WTC11 (cell line): ENCODE results near the gene NR0B2. TPM values are rescaled to one million over a fixed set of nuclear protein-coding genes. Genes with fewer than 3 reads are reported as not detected.

Experiments used
- ATAC-seq: fragments of 200-7000 bp; cut with Tn5 transposase; 2 replicates; pipeline ENCODE4 v1.10.0; 2021; ENCODE audit warnings: mild to moderate bottlenecking, moderate library complexity
- CTCF ChIA-PET: fragments of 300-600 bp; sonication (Branson Sonifier 250); formaldehyde crosslinking; loops from one replicate; lab custom pipeline; 2021; ENCODE audit warnings: antibody characterized with exemption; lab: Charles Lee
- POLR2A ChIA-PET: fragments of 350-600 bp; sonication (Branson Sonifier 250); formaldehyde crosslinking; loops from one replicate; lab custom pipeline; 2021; ENCODE audit warnings: antibody characterized with exemption; lab: Charles Lee
- DNase-seq: peaks from one replicate; pipeline ENCODE4 v3.0.0; 2021; ENCODE audit warnings: low spot score
- H3K27ac Mint-ChIP-seq: 2 replicates; pipeline ENCODE4 v1.8.0; 2021; ENCODE audit warnings: mixed read lengths
- H3K27me3 Mint-ChIP-seq: 2 replicates; pipeline ENCODE4 v1.8.0; 2021; ENCODE audit warnings: low read depth, mild to moderate bottlenecking, moderate library complexity, mixed read lengths
- H3K36me3 Mint-ChIP-seq: 2 replicates; pipeline ENCODE4 v1.8.0; 2021; ENCODE audit warnings: mixed read lengths
- H3K4me1 Mint-ChIP-seq: 2 replicates; pipeline ENCODE4 v1.8.0; 2022; ENCODE audit warnings: mixed read lengths
- H3K4me3 Mint-ChIP-seq: 2 replicates; pipeline ENCODE4 v1.8.0; 2021; ENCODE audit warnings: mild to moderate bottlenecking, moderate library complexity, mixed read lengths
- H3K9me3 Mint-ChIP-seq: 2 replicates; pipeline ENCODE4 v1.8.0; 2021; ENCODE audit warnings: mixed read lengths
- FOXP1 ChIP-seq: sonication (generic); formaldehyde crosslinking; IDR thresholded peaks from 2 replicates; pipeline ENCODE4 v1.8.0; 2022; ENCODE audit warnings: missing genetic modification reagents, mild to moderate bottlenecking, moderate library complexity, borderline replicate concordance
- GABPB1 ChIP-seq: sonication (generic); formaldehyde crosslinking; IDR thresholded peaks from 2 replicates; pipeline ENCODE4 v1.8.1; 2023; ENCODE audit warnings: mild to moderate bottlenecking, missing genetic modification reagents
- HMGXB4 ChIP-seq: sonication (generic); formaldehyde crosslinking; IDR thresholded peaks from 2 replicates; pipeline ENCODE4 v1.8.1; 2023; ENCODE audit warnings: mild to moderate bottlenecking, moderate library complexity, missing genetic modification reagents
- IRF2 ChIP-seq: sonication (generic); formaldehyde crosslinking; IDR thresholded peaks from 2 replicates; pipeline ENCODE4 v1.8.0; 2022; ENCODE audit warnings: low read depth, missing genetic modification reagents, borderline replicate concordance
- MAX ChIP-seq: sonication (generic); formaldehyde crosslinking; IDR thresholded peaks from 2 replicates; pipeline ENCODE4 v1.8.0; 2022; ENCODE audit warnings: mild to moderate bottlenecking, missing genetic modification reagents
- MXD4 ChIP-seq: fragments of 250-450 bp; sonication (Bioruptor Pico); IDR thresholded peaks from 2 replicates; pipeline ENCODE4 v1.8.0; 2021; ENCODE audit warnings: mild to moderate bottlenecking, moderate library complexity, borderline replicate concordance
- MYBL2 ChIP-seq: sonication (generic); formaldehyde crosslinking; IDR thresholded peaks from 2 replicates; pipeline ENCODE4 v1.8.1; 2023; ENCODE audit warnings: mild to moderate bottlenecking, moderate library complexity, missing genetic modification reagents
- NFATC4 ChIP-seq: fragments of 250-450 bp; sonication (Bioruptor Pico); IDR thresholded peaks from 2 replicates; pipeline ENCODE4 v1.9.0; 2021; ENCODE audit warnings: mild to moderate bottlenecking
- NFE2L1 ChIP-seq: sonication (generic); formaldehyde crosslinking; IDR thresholded peaks from 2 replicates; pipeline ENCODE4 v1.8.1; 2023; ENCODE audit warnings: missing genetic modification reagents
- NFYB ChIP-seq: sonication (generic); formaldehyde crosslinking; conservative IDR thresholded peaks from 2 replicates; pipeline ENCODE4 v1.8.0; 2022; ENCODE audit warnings: low read depth, missing genetic modification reagents
- NR1H2 ChIP-seq: sonication (generic); formaldehyde crosslinking; IDR thresholded peaks from 2 replicates; pipeline ENCODE4 v1.9.0; 2021; ENCODE audit warnings: mild to moderate bottlenecking, moderate library complexity, missing genetic modification reagents
- NR2C2 ChIP-seq: sonication (generic); formaldehyde crosslinking; IDR thresholded peaks from 2 replicates; pipeline ENCODE4 v1.8.0; 2022; ENCODE audit warnings: mild to moderate bottlenecking, missing genetic modification reagents
- NR3C1 ChIP-seq: sonication (generic); formaldehyde crosslinking; conservative IDR thresholded peaks from 2 replicates; pipeline ENCODE4 v1.8.1; 2023; ENCODE audit warnings: low read depth, mild to moderate bottlenecking, missing genetic modification reagents
- PRDM15 ChIP-seq: sonication (generic); formaldehyde crosslinking; IDR thresholded peaks from 2 replicates; pipeline ENCODE4 v1.8.0; 2022; ENCODE audit warnings: missing genetic modification reagents
- RELA ChIP-seq: sonication (generic); formaldehyde crosslinking; IDR thresholded peaks from 2 replicates; pipeline ENCODE4 v1.8.1; 2022; ENCODE audit warnings: missing genetic modification reagents, mild to moderate bottlenecking, borderline replicate concordance
- ZBTB21 ChIP-seq: sonication (generic); formaldehyde crosslinking; IDR thresholded peaks from 2 replicates; pipeline ENCODE4 v1.8.1; 2023; ENCODE audit warnings: mild to moderate bottlenecking, missing genetic modification reagents, borderline replicate concordance
- ZNF138 ChIP-seq: sonication (generic); formaldehyde crosslinking; conservative IDR thresholded peaks from 2 replicates; pipeline ENCODE4 v1.8.1; 2022; ENCODE audit warnings: mild to moderate bottlenecking, moderate library complexity, missing genetic modification reagents
- total RNA-seq: library from RNA; stranded (reverse); gene quantifications from 3 replicates; pipeline ENCODE4 v1.2.3, GENCODE V29; 2021
- TF ChIP-seq, protein P1 (sequence below): fragments of 250-450 bp; sonication (Bioruptor Pico); IDR thresholded peaks from 2 replicates; pipeline ENCODE4 v1.9.0; 2021; ENCODE audit warnings: moderate library complexity, mild to moderate bottlenecking, inconsistent platforms, borderline replicate concordance
- TF ChIP-seq, protein P2 (sequence below): fragments of 250-450 bp; sonication (Bioruptor Pico); IDR thresholded peaks from 2 replicates; pipeline ENCODE4 v1.9.0; 2021; ENCODE audit warnings: mild to moderate bottlenecking
- TF ChIP-seq, protein P3 (sequence below): sonication (generic); formaldehyde crosslinking; IDR thresholded peaks from 2 replicates; pipeline ENCODE4 v1.8.0; 2023; ENCODE audit warnings: missing genetic modification reagents

The NR0B2 gene
- total RNA-seq, 1 experiment from 2014 or later = not detected

DNA sequence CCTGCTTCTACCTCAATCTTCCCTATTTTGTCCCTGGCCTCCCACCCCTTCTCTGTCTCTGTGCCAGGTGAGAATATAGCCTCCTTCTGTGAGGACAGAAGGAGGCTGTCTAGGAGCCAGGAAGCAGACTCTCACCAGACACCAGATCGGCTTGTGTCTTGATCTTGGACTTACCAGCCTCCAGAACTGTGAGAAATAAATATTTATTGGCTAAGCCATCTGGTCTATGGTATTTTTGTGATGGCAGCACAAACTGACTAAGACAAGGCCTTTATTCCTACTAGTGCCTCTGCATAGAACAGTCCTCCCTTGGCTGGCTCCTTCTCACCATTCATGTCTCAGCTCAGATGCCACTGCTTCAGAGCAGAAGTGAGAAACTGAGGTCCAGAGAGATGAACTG is 25.5 kb downstream of the NR0B2 start:
- no peak for DNase-seq
- TF ChIP-seq MAX (CRISPR knock-in tag) (no peak), GABPB1 (CRISPR knock-in tag) (no peak), NFYB (CRISPR knock-in tag) (no peak)
- CTCF ChIA-PET = interaction anchor here (1.2 to 1.7 kb wide), 2 partner anchors 30 to 350 kb away, joined by 3 to 5 read pairs; no protein-coding TSS in a partner anchor
- Mint-ChIP-seq H3K27me3 (no peaks in the 10 kb centered on the region), H3K27ac (0 out of 2 replicates have a peak overlapping the region, but pooled peaks have one; percentile 58), H3K4me1 (peaks cover 8% of the 10 kb centered on the region), H3K9me3 (no peaks in the 10 kb centered on the region), H3K4me3 (peak overlapping the region; percentile 97), H3K36me3 (peaks cover 51% of the 10 kb centered on the region)
- POLR2A ChIA-PET = no interaction called here
- ATAC-seq = no peak

DNA sequence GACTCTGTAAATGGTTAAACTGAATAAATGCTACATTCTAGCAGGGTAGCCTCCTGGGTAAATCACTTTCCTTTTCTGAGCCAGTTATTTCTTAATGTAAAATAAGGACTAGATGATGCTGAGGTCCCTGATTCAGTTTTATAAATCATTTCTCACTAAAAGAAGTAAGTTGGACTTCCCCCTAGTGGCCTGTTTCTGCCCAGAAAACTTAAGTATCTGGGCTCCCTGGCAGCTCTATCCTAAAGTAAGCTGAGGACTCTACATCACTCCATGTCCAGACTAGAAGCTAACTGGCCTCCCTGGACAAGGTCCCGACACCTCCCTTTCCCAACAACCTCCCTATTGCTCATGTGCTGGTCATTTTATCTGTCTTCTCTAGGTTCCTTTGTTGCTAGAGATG is 26.6 kb downstream of the NR0B2 start:
- Mint-ChIP-seq H3K4me3 (peak overlapping the region; percentile 29), H3K36me3 (peaks cover 55% of the 10 kb centered on the region), H3K27me3 (no peaks in the 10 kb centered on the region), H3K9me3 (no peaks in the 10 kb centered on the region), H3K27ac (peak overlapping the region; percentile 55; the same call in 1 of the 2 replicates), H3K4me1 (peaks cover 8% of the 10 kb centered on the region)
- ATAC-seq = no peak
- DNase-seq = no peak
- ChIA-PET CTCF (interaction anchor here (0.6 to 1.7 kb wide), 15 partner anchors 9 to 470 kb away, joined by 3 to 12 read pairs (median 5); partner anchors contain the start of gene GPATCH3), POLR2A (interaction anchor here (0.7 kb wide), 1 partner anchor 100 kb away, joined by 3 read pairs; no protein-coding TSS in a partner anchor)
- TF ChIP-seq NR2C2 (CRISPR knock-in tag) (no peak), MAX (CRISPR knock-in tag) (no peak), RELA (CRISPR knock-in tag) (no peak), PRDM15 (no peak), MYBL2 (CRISPR knock-in tag) (no peak), NFATC4 (no peak), NFYB (CRISPR knock-in tag) (no peak), FOXP1 (CRISPR knock-in tag) (no peak), IRF2 (CRISPR knock-in tag) (no peak), NFE2L1 (CRISPR knock-in tag) (no peak), ZNF138 (no peak), NR1H2 (CRISPR knock-in tag) (no peak), HMGXB4 (CRISPR knock-in tag) (no peak), MXD4 (CRISPR knock-in tag) (no peak), ZBTB21 (CRISPR knock-in tag) (no peak), NR3C1 (CRISPR knock-in tag) (no peak)
- TF ChIP-seq, protein P1, sequence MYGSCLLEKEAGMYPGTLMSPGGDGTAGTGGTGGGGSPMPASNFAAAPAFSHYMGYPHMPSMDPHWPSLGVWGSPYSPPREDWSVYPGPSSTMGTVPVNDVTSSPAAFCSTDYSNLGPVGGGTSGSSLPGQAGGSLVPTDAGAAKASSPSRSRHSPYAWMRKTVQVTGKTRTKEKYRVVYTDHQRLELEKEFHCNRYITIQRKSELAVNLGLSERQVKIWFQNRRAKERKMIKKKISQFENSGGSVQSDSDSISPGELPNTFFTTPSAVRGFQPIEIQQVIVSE (CRISPR knock-in tag) = no peak
- TF ChIP-seq, protein P2, sequence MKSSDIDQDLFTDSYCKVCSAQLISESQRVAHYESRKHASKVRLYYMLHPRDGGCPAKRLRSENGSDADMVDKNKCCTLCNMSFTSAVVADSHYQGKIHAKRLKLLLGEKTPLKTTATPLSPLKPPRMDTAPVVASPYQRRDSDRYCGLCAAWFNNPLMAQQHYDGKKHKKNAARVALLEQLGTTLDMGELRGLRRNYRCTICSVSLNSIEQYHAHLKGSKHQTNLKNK (CRISPR knock-in tag) = no peak
- TF ChIP-seq, protein P3, sequence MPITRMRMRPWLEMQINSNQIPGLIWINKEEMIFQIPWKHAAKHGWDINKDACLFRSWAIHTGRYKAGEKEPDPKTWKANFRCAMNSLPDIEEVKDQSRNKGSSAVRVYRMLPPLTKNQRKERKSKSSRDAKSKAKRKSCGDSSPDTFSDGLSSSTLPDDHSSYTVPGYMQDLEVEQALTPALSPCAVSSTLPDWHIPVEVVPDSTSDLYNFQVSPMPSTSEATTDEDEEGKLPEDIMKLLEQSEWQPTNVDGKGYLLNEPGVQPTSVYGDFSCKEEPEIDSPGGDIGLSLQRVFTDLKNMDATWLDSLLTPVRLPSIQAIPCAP (CRISPR knock-in tag) = no peak
